ENCODE results near the gene NOD1. TPM values are rescaled to one million over a fixed set of nuclear protein-coding genes. Genes with fewer than 3 reads are reported as not detected.

The NOD1 gene
- total and polyA plus RNA-seq, 2 of the 8 experiments (the other 6 are each of a cell fraction or from before 2014, with no cell fraction given) = 3.8 to 6.5 TPM

- TF ChIP-seq, protein P1, sequence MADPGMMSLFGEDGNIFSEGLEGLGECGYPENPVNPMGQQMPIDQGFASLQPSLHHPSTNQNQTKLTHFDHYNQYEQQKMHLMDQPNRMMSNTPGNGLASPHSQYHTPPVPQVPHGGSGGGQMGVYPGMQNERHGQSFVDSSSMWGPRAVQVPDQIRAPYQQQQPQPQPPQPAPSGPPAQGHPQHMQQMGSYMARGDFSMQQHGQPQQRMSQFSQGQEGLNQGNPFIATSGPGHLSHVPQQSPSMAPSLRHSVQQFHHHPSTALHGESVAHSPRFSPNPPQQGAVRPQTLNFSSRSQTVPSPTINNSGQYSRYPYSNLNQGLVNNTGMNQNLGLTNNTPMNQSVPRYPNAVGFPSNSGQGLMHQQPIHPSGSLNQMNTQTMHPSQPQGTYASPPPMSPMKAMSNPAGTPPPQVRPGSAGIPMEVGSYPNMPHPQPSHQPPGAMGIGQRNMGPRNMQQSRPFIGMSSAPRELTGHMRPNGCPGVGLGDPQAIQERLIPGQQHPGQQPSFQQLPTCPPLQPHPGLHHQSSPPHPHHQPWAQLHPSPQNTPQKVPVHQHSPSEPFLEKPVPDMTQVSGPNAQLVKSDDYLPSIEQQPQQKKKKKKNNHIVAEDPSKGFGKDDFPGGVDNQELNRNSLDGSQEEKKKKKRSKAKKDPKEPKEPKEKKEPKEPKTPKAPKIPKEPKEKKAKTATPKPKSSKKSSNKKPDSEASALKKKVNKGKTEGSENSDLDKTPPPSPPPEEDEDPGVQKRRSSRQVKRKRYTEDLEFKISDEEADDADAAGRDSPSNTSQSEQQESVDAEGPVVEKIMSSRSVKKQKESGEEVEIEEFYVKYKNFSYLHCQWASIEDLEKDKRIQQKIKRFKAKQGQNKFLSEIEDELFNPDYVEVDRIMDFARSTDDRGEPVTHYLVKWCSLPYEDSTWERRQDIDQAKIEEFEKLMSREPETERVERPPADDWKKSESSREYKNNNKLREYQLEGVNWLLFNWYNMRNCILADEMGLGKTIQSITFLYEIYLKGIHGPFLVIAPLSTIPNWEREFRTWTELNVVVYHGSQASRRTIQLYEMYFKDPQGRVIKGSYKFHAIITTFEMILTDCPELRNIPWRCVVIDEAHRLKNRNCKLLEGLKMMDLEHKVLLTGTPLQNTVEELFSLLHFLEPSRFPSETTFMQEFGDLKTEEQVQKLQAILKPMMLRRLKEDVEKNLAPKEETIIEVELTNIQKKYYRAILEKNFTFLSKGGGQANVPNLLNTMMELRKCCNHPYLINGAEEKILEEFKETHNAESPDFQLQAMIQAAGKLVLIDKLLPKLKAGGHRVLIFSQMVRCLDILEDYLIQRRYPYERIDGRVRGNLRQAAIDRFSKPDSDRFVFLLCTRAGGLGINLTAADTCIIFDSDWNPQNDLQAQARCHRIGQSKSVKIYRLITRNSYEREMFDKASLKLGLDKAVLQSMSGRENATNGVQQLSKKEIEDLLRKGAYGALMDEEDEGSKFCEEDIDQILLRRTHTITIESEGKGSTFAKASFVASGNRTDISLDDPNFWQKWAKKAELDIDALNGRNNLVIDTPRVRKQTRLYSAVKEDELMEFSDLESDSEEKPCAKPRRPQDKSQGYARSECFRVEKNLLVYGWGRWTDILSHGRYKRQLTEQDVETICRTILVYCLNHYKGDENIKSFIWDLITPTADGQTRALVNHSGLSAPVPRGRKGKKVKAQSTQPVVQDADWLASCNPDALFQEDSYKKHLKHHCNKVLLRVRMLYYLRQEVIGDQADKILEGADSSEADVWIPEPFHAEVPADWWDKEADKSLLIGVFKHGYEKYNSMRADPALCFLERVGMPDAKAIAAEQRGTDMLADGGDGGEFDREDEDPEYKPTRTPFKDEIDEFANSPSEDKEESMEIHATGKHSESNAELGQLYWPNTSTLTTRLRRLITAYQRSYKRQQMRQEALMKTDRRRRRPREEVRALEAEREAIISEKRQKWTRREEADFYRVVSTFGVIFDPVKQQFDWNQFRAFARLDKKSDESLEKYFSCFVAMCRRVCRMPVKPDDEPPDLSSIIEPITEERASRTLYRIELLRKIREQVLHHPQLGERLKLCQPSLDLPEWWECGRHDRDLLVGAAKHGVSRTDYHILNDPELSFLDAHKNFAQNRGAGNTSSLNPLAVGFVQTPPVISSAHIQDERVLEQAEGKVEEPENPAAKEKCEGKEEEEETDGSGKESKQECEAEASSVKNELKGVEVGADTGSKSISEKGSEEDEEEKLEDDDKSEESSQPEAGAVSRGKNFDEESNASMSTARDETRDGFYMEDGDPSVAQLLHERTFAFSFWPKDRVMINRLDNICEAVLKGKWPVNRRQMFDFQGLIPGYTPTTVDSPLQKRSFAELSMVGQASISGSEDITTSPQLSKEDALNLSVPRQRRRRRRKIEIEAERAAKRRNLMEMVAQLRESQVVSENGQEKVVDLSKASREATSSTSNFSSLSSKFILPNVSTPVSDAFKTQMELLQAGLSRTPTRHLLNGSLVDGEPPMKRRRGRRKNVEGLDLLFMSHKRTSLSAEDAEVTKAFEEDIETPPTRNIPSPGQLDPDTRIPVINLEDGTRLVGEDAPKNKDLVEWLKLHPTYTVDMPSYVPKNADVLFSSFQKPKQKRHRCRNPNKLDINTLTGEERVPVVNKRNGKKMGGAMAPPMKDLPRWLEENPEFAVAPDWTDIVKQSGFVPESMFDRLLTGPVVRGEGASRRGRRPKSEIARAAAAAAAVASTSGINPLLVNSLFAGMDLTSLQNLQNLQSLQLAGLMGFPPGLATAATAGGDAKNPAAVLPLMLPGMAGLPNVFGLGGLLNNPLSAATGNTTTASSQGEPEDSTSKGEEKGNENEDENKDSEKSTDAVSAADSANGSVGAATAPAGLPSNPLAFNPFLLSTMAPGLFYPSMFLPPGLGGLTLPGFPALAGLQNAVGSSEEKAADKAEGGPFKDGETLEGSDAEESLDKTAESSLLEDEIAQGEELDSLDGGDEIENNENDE (IDR thresholded peaks at IDR 0.05; ENCODE audit: insufficient replicate concordance, low read length) = no peak
Measured at GRCh38 chr7:30453016-30453415, 25.6 kb downstream of the NOD1 start (continued).

Data from H1 (cell line).